Measurements from ENCODE around the gene DLST.

Gene DLST

GRCh38 chr14:74860899-74861733 is 20.6 kb upstream of the DLST start:
- peak; percentile 73 to 95 for DNase-seq (ENCODE audit: low read depth in 2 of 2, low spot score in 1 of 2)

GRCh38 chr14:74861734-74862090 is 20.0 kb upstream of the DLST start:
- no peak for DNase-seq (ENCODE audit: low read depth in 2 of 2, low spot score in 1 of 2)

- no peak for DNase-seq (ENCODE audit: low read depth in 2 of 2, low spot score in 1 of 2)
These were observed 18.4 kb upstream of the DLST start for GRCh38 chr14:74863274-74863673.

GRCh38 chr14:74864198-74864597 is 17.5 kb upstream of the DLST start:
- DNase-seq (ENCODE audit: low read depth in 2 of 2, low spot score in 1 of 2): no peak

- no peak for DNase-seq (ENCODE audit: low read depth in 2 of 2, low spot score in 1 of 2)
These were observed 16.6 kb upstream of the DLST start for GRCh38 chr14:74865156-74865555.

- no peak for DNase-seq (ENCODE audit: low read depth in 2 of 2, low spot score in 1 of 2)
These were observed 14.9 kb upstream of the DLST start for GRCh38 chr14:74866708-74867389.

GRCh38 chr14:74867673-74868072 is 14.0 kb upstream of the DLST start:
- peak in 1 of 2 donors; percentile 27 for DNase-seq (ENCODE audit: low read depth in 2 of 2, low spot score in 1 of 2)

- DNase-seq (ENCODE audit: low read depth in 2 of 2, low spot score in 1 of 2): no peak
These were observed 13.0 kb upstream of the DLST start for GRCh38 chr14:74868739-74869138.

- DNase-seq (ENCODE audit: low read depth in 2 of 2, low spot score in 1 of 2): no peak
These were observed 9.9 kb upstream of the DLST start for GRCh38 chr14:74871819-74872218.

- DNase-seq (ENCODE audit: low read depth in 2 of 2, low spot score in 1 of 2): no peak
These were observed 6.5 kb upstream of the DLST start for GRCh38 chr14:74875204-74875603.

- no peak for DNase-seq (ENCODE audit: low read depth in 2 of 2, low spot score in 1 of 2)
These were observed 5.5 kb upstream of the DLST start, which contains the start of gene PROX2 for GRCh38 chr14:74875941-74876913. TSS of gene PROX2 (minus strand) at chr14:74876145. CDS start at chr14:74863834, 12,311 bp downstream.

- DNase-seq (ENCODE audit: low read depth in 2 of 2, low spot score in 1 of 2): no peak
These were observed 2.1 kb upstream of the DLST start for GRCh38 chr14:74879427-74880182.

- DNase-seq (ENCODE audit: low read depth in 2 of 2, low spot score in 1 of 2): peak in 1 of 2 donors; percentile 18
These were observed 596 bp downstream of the DLST start for GRCh38 chr14:74882103-74882920.

- no peak for DNase-seq (ENCODE audit: low read depth in 2 of 2, low spot score in 1 of 2)
These were observed 4.3 kb downstream of the DLST start for GRCh38 chr14:74886001-74886400.

- no peak for DNase-seq (ENCODE audit: low read depth in 2 of 2, low spot score in 1 of 2)
These were observed 6.7 kb downstream of the DLST start for GRCh38 chr14:74888164-74889158.

- DNase-seq (ENCODE audit: low read depth in 2 of 2, low spot score in 1 of 2): no peak
These were observed 8.5 kb downstream of the DLST start for GRCh38 chr14:74890262-74890661.

GRCh38 chr14:74891870-74892269 is 10.2 kb downstream of the DLST start:
- DNase-seq (ENCODE audit: low read depth in 2 of 2, low spot score in 1 of 2): no peak

GRCh38 chr14:74892745-74893144 is 11.0 kb downstream of the DLST start:
- DNase-seq (ENCODE audit: low read depth in 2 of 2, low spot score in 1 of 2): no peak

Data from stimulated activated CD8-positive, alpha-beta memory T cell treated with anti-CD3 and anti-CD28 coated beads, Interleukin-4, amount 100 ng/mL, for 4 hours (primary cell).